Measurements from ENCODE around the gene ULK1. TPM values are rescaled to one million over a fixed set of nuclear protein-coding genes. Genes with fewer than 3 reads are reported as not detected.
"Not testable (repeated sequence)": the region's sequence is repeated elsewhere in the genome, so short reads cannot be mapped to it uniquely, and the experiment has no call there.

The ULK1 gene
- total RNA-seq, 2 experiments from 2014 or later: 13.3 to 15.5 TPM

- ATAC-seq (no peak), DNase-seq (no peak)
- Mint-ChIP-seq H3K4me1 (ENCODE audit: low read depth) (no peaks in the 10 kb centered on the region), H3K9me3 (peaks cover 2% of the 10 kb centered on the region), H3K27ac (no peak overlapping the region), H3K27me3 (no peaks in the 10 kb centered on the region), H3K4me3 (no peak overlapping the region), H3K36me3 (ENCODE audit: low read depth) (no peaks in the 10 kb centered on the region)
- CTCF ChIA-PET: no interaction called here
- intact Hi-C loops (cut with micrococcal nuclease): no loop called here
- POLR2A ChIA-PET: no interaction called here
- no peak for TF ChIP-seq CTCF (IDR thresholded peaks at IDR 0.05)
Observed at GRCh38 chr12:131872154-131873051, 22.0 kb upstream of the ULK1 start.

GRCh38 chr12:131873293-131873692, 21.1 kb upstream of the ULK1 start:
- ChIA-PET POLR2A (no interaction called here), CTCF (no interaction called here)
- DNase-seq: no peak
- no peak for ATAC-seq
- H3K36me3 Mint-ChIP-seq (ENCODE audit: low read depth): no peaks in the 10 kb centered on the region
- H3K4me3 Mint-ChIP-seq: no peak overlapping the region
- intact Hi-C loops (cut with micrococcal nuclease): no loop called here
- TF ChIP-seq CTCF (IDR thresholded peaks at IDR 0.05): no peak
- H3K27ac Mint-ChIP-seq: no peak overlapping the region
- peaks cover 2% of the 10 kb centered on the region for H3K9me3 Mint-ChIP-seq
- H3K4me1 Mint-ChIP-seq (ENCODE audit: low read depth): no peaks in the 10 kb centered on the region
- H3K27me3 Mint-ChIP-seq: no peaks in the 10 kb centered on the region

GRCh38 chr12:131874972-131875371, 19.4 kb upstream of the ULK1 start:
- POLR2A ChIA-PET; H3K9me3 Mint-ChIP-seq; H3K36me3 Mint-ChIP-seq (ENCODE audit: low read depth); CTCF ChIA-PET; DNase-seq; intact Hi-C loops (cut with micrococcal nuclease); H3K4me3 Mint-ChIP-seq; H3K27me3 Mint-ChIP-seq; H3K27ac Mint-ChIP-seq; ATAC-seq; H3K4me1 Mint-ChIP-seq (ENCODE audit: low read depth): not testable (repeated sequence)

GRCh38 chr12:131877216-131877615, 17.2 kb upstream of the ULK1 start:
- DNase-seq; H3K27me3 Mint-ChIP-seq; POLR2A ChIA-PET; intact Hi-C loops (cut with micrococcal nuclease); CTCF ChIA-PET; ATAC-seq; H3K4me1 Mint-ChIP-seq (ENCODE audit: low read depth); H3K27ac Mint-ChIP-seq; H3K9me3 Mint-ChIP-seq; H3K36me3 Mint-ChIP-seq (ENCODE audit: low read depth); H3K4me3 Mint-ChIP-seq: not testable (repeated sequence)

GRCh38 chr12:131878436-131878835, 16.0 kb upstream of the ULK1 start:
- H3K4me1 Mint-ChIP-seq (ENCODE audit: low read depth); H3K36me3 Mint-ChIP-seq (ENCODE audit: low read depth); H3K27me3 Mint-ChIP-seq; H3K9me3 Mint-ChIP-seq; H3K27ac Mint-ChIP-seq; DNase-seq; intact Hi-C loops (cut with micrococcal nuclease); ATAC-seq; POLR2A ChIA-PET; H3K4me3 Mint-ChIP-seq: not testable (repeated sequence)
- CTCF ChIA-PET: interaction anchor here (1.4 kb wide), 1 partner anchor 123 kb away, joined by 4 read pairs; no protein-coding TSS in a partner anchor

GRCh38 chr12:131882804-131883520, 11.5 kb upstream of the ULK1 start:
- intact Hi-C loops (cut with micrococcal nuclease): no loop called here
- Mint-ChIP-seq H3K27ac (no peak overlapping the region), H3K4me3 (no peak overlapping the region), H3K36me3 (ENCODE audit: low read depth) (no peaks in the 10 kb centered on the region), H3K9me3 (peaks cover 6% of the 10 kb centered on the region), H3K27me3 (no peaks in the 10 kb centered on the region), H3K4me1 (ENCODE audit: low read depth) (no peaks in the 10 kb centered on the region)
- CTCF ChIA-PET: no interaction called here
- DNase-seq (no peak), ATAC-seq (no peak)
- no peak for TF ChIP-seq CTCF (IDR thresholded peaks at IDR 0.05)
- POLR2A ChIA-PET: interaction anchor here (0.6 kb wide), 1 partner anchor 50 kb away, joined by 4 read pairs; no protein-coding TSS in a partner anchor

Data from activated CD8-positive, alpha-beta T cell treated with anti-CD3 and anti-CD28 coated beads for 36 hours (primary cell).